Stomach (tissue), 9 donors: ENCODE results near the gene GPER1. TPM values are rescaled to one million over a fixed set of nuclear protein-coding genes. Genes with fewer than 3 reads are reported as not detected.

Experiments
- DNase-seq, 2 donors: peaks; one replicate each; pipeline versions ENCODE4 v3.0.0 to v3.0.0-alpha.2; 2013 to 2019
- H3K27ac ChIP-seq, 5 donors: fragments of 200-600 bp in 4 of 5; sonication (generic) in 4 of 5; one replicate each; pipeline ENCODE4 v1.5.1; 2013 to 2019; ENCODE audit warnings: mild to moderate bottlenecking in 1 of 5, moderate library complexity in 1 of 5
- H3K27me3 ChIP-seq, 3 donors: fragments of 200-600 bp; sonication (generic); one replicate each; pipeline ENCODE4 v1.5.1; 2017 to 2019; ENCODE audit warnings: mixed run types in 1 of 3
- H3K36me3 ChIP-seq, 4 donors: fragments of 200-600 bp; sonication (generic); 1 replicate in 3 of 4; 2 replicates in 1 of 4; pipeline ENCODE4 v1.5.1; 2016 to 2019
- H3K4me1 ChIP-seq, 4 donors: fragments of 200-600 bp; sonication (generic); one replicate each; pipeline ENCODE4 v1.5.1; 2016 to 2019
- H3K4me3 ChIP-seq, 4 donors: fragments of 200-600 bp; sonication (generic) in 3 of 4; one replicate each; pipeline ENCODE4 v1.5.1; 2016 to 2019; ENCODE audit warnings: mild to moderate bottlenecking in 1 of 4
- H3K9me3 ChIP-seq, 4 donors: fragments of 200-600 bp; sonication (generic); one replicate each; pipeline ENCODE4 v1.5.1; 2016 to 2019
- EP300 ChIP-seq: sonication (generic); formaldehyde crosslinking; IDR thresholded peaks from one replicate; pipeline ENCODE4 v1.6.1; 2017; ENCODE audit warnings: antibody characterized with exemption
- POLR2A ChIP-seq, 4 donors: fragments of 450-650 bp; IDR thresholded peaks; one replicate each; pipeline ENCODE4 v1.6.1; 2016; ENCODE audit warnings: antibody characterized with exemption in 4 of 4, control low read depth in 2 of 4, mild to moderate bottlenecking in 1 of 4, moderate library complexity in 1 of 4
- POLR2AphosphoS5 ChIP-seq, 3 donors: sonication (generic); formaldehyde crosslinking; IDR thresholded peaks; one replicate each; pipeline ENCODE4 v1.6.1; 2016; ENCODE audit warnings: antibody characterized with exemption in 3 of 3
- WGBS, 5 donors: extraction: QIAGEN DNeasy Blood & Tissue Kit in 3 of 5; methylation state at CpG; one replicate each; pipeline versions ENCODE4 v1.1.5 to v1.1.7; 2013 to 2018; 5-methylcytosine and 5-hydroxymethylcytosine counted together
- intact Hi-C: fragments of 100-400 bp; cut with DNase I; formaldehyde crosslinking; loops from one replicate; pipeline ENCODE4 v1.15.1; 2023; ENCODE audit warnings: low total_unique reads
- polyA plus RNA-seq, 3 donors: library from polyadenylated mRNA; stranded (reverse); fragments of 200-250 nt; gene quantifications; one replicate each; pipeline ENCODE4 v1.2.3, GENCODE V29; 2013
- total RNA-seq, 5 donors: library from RNA; depleted of rRNA; stranded (reverse); fragments of >200 nt; gene quantifications; one replicate each; pipeline versions ENCODE4 v1.1.0 to v1.2.3, GENCODE V29; 2014 to 2016
- TF ChIP-seq, protein P1 (sequence below), 7 experiments: fragments of 450-650 bp in 4 of 7; fragments of 200-600 bp in 3 of 7; sonication (generic) in 3 of 7; IDR thresholded peaks; one replicate each; pipeline ENCODE4 v1.5.1; 2016 to 2019; ENCODE audit warnings: antibody characterized with exemption in 7 of 7, control low read depth in 2 of 7, mild to moderate bottlenecking in 1 of 7
- donor health status: healthy with polysubstance abuse.
- donor health status: Bipolar disorder and iron deficiency.
- donor health status: healthy.

The GPER1 gene
- total and polyA plus RNA-seq, 8 donors, result 0.58 to 31.2 (median 18.3) TPM; not detected in 1

DNA sequence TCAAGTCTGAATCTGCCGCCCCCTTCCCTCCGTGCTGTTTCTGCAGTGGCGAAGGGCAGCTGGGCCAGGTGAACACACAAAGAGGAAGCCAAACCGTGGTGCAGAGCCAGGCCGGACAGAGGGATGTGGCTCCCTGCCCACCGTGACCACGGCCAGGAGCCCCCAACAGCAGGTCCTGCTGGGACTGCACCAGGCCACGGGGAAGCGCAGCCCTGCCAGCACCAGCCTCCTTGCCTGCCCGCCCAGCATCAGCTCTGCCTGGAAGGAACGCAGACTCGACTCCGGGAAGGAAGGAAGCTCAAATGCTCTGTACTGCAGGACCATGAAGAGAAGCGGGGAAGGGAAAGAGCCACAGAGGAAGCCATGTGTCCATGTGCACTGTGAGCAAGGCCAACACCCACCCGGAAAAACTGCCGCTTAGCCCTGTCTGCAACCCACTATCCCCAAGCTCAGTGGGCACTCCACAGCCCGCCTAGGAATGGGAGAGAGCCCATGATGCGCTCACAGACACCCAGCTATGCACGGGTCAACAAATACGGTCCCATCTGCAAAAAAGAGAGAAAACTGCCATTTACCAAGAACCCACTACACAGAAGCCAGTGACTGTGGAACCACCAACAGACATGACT lies 19.0 kb downstream of the GPER1 start:
- Histone ChIP-seq H3K27ac (peak overlapping the region in 3 of 5 donors; percentile 25 to 46 (median 26)), H3K36me3 (no peaks in the 10 kb centered on the region), H3K4me1 (peaks cover 14 to 56% (median 31%) of the 10 kb centered on the region in 4 donors), H3K9me3 (no peaks in the 10 kb centered on the region), H3K27me3 (no peaks in the 10 kb centered on the region), H3K4me3 (no peak overlapping the region)
- intact Hi-C loops, result no loop called here
- TF ChIP-seq, protein P1, sequence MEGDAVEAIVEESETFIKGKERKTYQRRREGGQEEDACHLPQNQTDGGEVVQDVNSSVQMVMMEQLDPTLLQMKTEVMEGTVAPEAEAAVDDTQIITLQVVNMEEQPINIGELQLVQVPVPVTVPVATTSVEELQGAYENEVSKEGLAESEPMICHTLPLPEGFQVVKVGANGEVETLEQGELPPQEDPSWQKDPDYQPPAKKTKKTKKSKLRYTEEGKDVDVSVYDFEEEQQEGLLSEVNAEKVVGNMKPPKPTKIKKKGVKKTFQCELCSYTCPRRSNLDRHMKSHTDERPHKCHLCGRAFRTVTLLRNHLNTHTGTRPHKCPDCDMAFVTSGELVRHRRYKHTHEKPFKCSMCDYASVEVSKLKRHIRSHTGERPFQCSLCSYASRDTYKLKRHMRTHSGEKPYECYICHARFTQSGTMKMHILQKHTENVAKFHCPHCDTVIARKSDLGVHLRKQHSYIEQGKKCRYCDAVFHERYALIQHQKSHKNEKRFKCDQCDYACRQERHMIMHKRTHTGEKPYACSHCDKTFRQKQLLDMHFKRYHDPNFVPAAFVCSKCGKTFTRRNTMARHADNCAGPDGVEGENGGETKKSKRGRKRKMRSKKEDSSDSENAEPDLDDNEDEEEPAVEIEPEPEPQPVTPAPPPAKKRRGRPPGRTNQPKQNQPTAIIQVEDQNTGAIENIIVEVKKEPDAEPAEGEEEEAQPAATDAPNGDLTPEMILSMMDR (IDR thresholded peaks at IDR 0.05), result no peak
- TF ChIP-seq POLR2A (IDR thresholded peaks at IDR 0.05), result no peak
- no peak for TF ChIP-seq POLR2AphosphoS5 (IDR thresholded peaks at IDR 0.05)
- TF ChIP-seq EP300, result no peak
- DNase-seq, result no peak
- 63 to 80% (median 69%) methylated on average over 15 to 20 of the region's 20 CpGs for WGBS, 5 donors

DNA sequence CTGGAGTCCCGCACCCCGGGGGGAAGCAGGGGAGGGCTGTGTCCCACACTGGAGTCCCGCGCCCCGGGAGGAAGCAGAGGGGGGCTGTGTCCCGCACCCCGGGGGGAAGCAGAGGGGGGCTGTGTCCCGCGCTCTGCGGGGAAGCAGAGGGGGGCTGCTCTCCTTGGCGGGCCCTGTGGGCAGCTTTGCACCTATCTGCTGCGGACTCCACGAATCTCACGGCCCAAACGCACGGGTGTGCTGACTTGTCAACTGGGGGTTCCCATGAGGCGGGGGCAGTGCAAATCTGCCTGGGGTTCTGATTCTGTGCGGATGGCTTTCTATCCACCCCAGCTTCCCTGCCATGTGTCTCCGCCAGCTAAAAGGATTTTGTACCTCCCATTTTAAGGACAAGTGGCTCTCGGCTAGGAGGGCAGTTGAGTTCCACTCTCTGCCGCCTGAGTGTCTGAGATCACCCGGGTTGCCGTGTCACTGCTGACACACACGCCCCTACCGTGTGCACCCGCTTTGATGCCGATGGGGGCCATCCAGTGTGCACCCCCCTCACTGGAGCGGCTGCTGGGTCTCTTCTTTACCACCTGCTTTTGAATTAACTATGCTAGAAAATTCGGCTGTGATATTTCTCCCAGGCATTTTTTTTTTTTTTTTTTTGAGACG lies 20.5 kb downstream of the GPER1 start:
- H3K9me3 ChIP-seq, result no peaks in the 10 kb centered on the region
- WGBS, 5 donors, result 88 to 92% (median 92%) methylated on average over 25 to 30 of the region's 30 CpGs
- no peaks in the 10 kb centered on the region for H3K27me3 ChIP-seq
- DNase-seq, result no peak
- TF ChIP-seq POLR2AphosphoS5 (IDR thresholded peaks at IDR 0.05), result no peak
- no peak for TF ChIP-seq POLR2A (IDR thresholded peaks at IDR 0.05)
- no peak for TF ChIP-seq EP300
- TF ChIP-seq, protein P1 (IDR thresholded peaks at IDR 0.05), result no peak
- H3K36me3 ChIP-seq, result peaks cover 0 to 8% (median 5%) of the 10 kb centered on the region in 4 donors
- no peak overlapping the region for H3K27ac ChIP-seq
- intact Hi-C loops, result no loop called here
- H3K4me1 ChIP-seq, result peaks cover 5 to 43% (median 20%) of the 10 kb centered on the region in 4 donors
- no peak overlapping the region for H3K4me3 ChIP-seq

DNA sequence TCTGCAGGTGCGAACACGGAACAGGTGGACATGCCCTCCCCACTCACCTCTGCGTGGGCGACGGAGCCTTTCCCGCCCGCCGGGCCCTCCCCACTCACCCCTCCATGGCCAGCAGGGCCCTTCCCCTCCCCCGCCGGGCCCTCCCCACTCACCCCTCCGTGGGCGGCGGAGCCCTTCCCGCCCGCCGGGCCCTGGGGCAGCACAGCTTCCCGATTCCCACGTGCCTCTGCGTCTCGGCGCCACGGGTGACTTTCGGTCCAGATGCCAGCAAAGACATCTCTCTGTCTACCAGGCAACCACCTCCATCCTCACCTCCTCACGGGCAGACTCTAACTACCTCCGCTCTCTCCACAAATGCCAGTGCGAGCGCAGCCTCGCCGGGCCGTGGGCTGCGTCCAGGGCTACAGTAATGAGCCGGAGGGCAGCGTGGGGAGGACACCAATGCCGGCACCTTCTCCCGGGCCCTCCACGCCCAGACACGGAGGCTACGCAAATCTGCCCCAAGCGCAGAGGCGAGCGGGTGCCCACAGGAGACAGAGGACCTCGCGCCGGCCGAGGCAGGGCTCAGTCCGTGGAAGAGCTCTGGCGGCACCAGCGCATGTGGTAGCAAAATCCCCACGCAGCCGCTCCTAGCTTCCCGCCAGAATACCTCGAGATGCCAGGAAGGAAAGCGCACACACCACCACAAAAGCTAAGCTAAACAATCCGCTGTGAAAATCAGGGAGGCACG lies 21.8 kb downstream of the GPER1 start:
- Histone ChIP-seq H3K27ac (no peak overlapping the region), H3K4me3 (no peak overlapping the region), H3K36me3 (peaks cover 0 to 12% (median 6%) of the 10 kb centered on the region in 4 donors), H3K9me3 (no peaks in the 10 kb centered on the region), H3K27me3 (no peaks in the 10 kb centered on the region), H3K4me1 (peaks cover 0 to 31% (median 11%) of the 10 kb centered on the region in 4 donors)
- DNase-seq, result no peak
- WGBS, 5 donors, result 94 to 97% (median 96%) methylated on average over 47 to 55 of the region's 55 CpGs
- TF ChIP-seq POLR2AphosphoS5 (IDR thresholded peaks at IDR 0.05) (no peak), EP300 (no peak), POLR2A (IDR thresholded peaks at IDR 0.05) (no peak)
- TF ChIP-seq, protein P1 (IDR thresholded peaks at IDR 0.05), result no peak
- intact Hi-C loops, result no loop called here

DNA sequence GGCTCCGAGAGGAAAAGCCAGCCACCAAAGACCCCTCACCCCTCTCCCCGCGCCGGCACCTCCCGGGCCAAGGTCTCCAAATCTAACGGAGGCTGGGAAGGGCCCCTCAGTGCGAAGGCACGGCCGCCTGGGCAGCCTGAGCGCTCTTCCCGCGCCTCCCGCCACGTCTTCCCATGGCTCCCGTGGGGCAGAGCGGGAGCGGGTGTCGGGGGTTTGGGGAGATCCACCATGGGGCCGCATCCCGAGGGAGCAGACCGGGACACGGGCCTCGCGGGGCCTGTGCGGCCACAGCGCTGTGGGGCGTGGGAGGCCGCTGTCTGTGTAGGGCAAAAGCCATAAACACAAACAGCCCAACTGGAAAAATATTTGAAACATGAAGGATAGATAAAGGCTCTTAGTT lies 22.4 kb downstream of the GPER1 start:
- no peak for TF ChIP-seq POLR2A (IDR thresholded peaks at IDR 0.05)
- TF ChIP-seq, protein P1 (IDR thresholded peaks at IDR 0.05), result no peak
- TF ChIP-seq POLR2AphosphoS5 (IDR thresholded peaks at IDR 0.05), result no peak
- TF ChIP-seq EP300, result no peak
- no peak for DNase-seq
- intact Hi-C loops, result no loop called here

More for the DNA sequence above, 22.4 kb downstream of the GPER1 start:
- Histone ChIP-seq H3K36me3 (peaks cover 0 to 12% (median 6%) of the 10 kb centered on the region in 4 donors), H3K4me1 (peaks cover 0 to 25% (median 11%) of the 10 kb centered on the region in 4 donors), H3K9me3 (no peaks in the 10 kb centered on the region), H3K4me3 (no peak overlapping the region), H3K27me3 (no peaks in the 10 kb centered on the region), H3K27ac (peak overlapping the region in 1 of 5 donors; percentile 43)
- 71 to 82% (median 73%) methylated on average over 20 to 28 of the region's 28 CpGs for WGBS, 5 donors
